IMR-90 (cell line): Measurements from ENCODE around the gene SPTLC2. TPM values are rescaled to one million over a fixed set of nuclear protein-coding genes. Genes with fewer than 3 reads are reported as not detected.

Experiments used
- ATAC-seq: fragments of 200-7000 bp; cut with Tn5 transposase; 2 replicates; pipeline ENCODE4 v1.9.1; 2020; ENCODE audit warnings: low read depth, mild to moderate bottlenecking, moderate library complexity
- BruUV-seq: library from RNA; stranded (reverse); fragments of 400-500 nt; replicated peaks from 2 replicates; lab custom pipeline; 2021; lab: Mats Ljungman, UMichigan
- CTCF ChIA-PET: fragments of 300-600 bp; formaldehyde crosslinking; extraction: SDS; loops from one replicate; lab custom pipeline; 2021; ENCODE audit warnings: antibody characterized with exemption; lab: Yijun Ruan, JAX
- POLR2A ChIA-PET: fragments of 300-600 bp; sonication (Branson Sonifier 250); formaldehyde crosslinking; loops from one replicate; lab custom pipeline; 2022; ENCODE audit warnings: antibody characterized with exemption; ENCODE audit not compliant: unreplicated experiment; lab: Charles Lee
- DNase-seq: peaks from one replicate; pipeline ENCODE4 v3.0.0; 2013
- H2AFZ ChIP-seq: replicated peaks from 2 replicates; pipeline ENCODE3; 2013; ENCODE audit warnings: low read length, mild to moderate bottlenecking; ENCODE audit not compliant: poor library complexity
- H2AK5ac ChIP-seq: 2 replicates; pipeline ENCODE4 v1.6.1; 2013; ENCODE audit warnings: low read depth, low read length, inconsistent platforms
- H2AK9ac ChIP-seq: replicated peaks from 2 replicates; pipeline ENCODE3; 2013; ENCODE audit warnings: mild to moderate bottlenecking, low read depth, low read length, moderate library complexity; ENCODE audit not compliant: poor library complexity
- H2BK120ac ChIP-seq: 2 replicates; pipeline ENCODE4 v1.6.1; 2013; ENCODE audit warnings: low read depth, low read length, inconsistent platforms
- H2BK15ac ChIP-seq: 3 replicates; pipeline ENCODE4 v1.6.1; 2013; ENCODE audit warnings: low read depth, low read length, inconsistent platforms
- H2BK20ac ChIP-seq: 2 replicates; pipeline ENCODE4 v1.6.1; 2013; ENCODE audit warnings: low read depth, mild to moderate bottlenecking, inconsistent platforms, low read length, moderate library complexity
- H2BK5ac ChIP-seq: 2 replicates; pipeline ENCODE4 v1.6.1; 2013; ENCODE audit warnings: mild to moderate bottlenecking, low read depth, low read length, inconsistent platforms; ENCODE audit not compliant: poor library complexity, severe bottlenecking
- H3K14ac ChIP-seq: replicated peaks from 2 replicates; pipeline ENCODE4 v1.6.1; 2013; ENCODE audit warnings: low read depth, low read length, inconsistent platforms
- H3K18ac ChIP-seq: 2 replicates; pipeline ENCODE4 v1.6.1; 2013; ENCODE audit warnings: low read depth, low read length, control low read depth
- H3K23ac ChIP-seq: 2 replicates; pipeline ENCODE4 v1.6.1; 2013; ENCODE audit warnings: low read depth, low read length, inconsistent platforms
- H3K27ac ChIP-seq: 2 replicates; pipeline ENCODE4 v1.5.1; 2013; ENCODE audit warnings: mild to moderate bottlenecking, control low read depth, low read length; ENCODE audit not compliant: insufficient read depth
- H3K27me3 ChIP-seq: 2 replicates; pipeline ENCODE4 v1.6.1; 2013; ENCODE audit warnings: low read length; ENCODE audit not compliant: control insufficient read depth, insufficient read depth
- H3K36me3 ChIP-seq: 2 replicates; pipeline ENCODE4 v1.6.1; 2013; ENCODE audit warnings: low read length, mixed read lengths; ENCODE audit not compliant: control insufficient read depth, insufficient read depth
- H3K4ac ChIP-seq: 2 replicates; pipeline ENCODE4 v1.6.1; 2013; ENCODE audit warnings: low read depth, low read length, inconsistent platforms
- H3K4me1 ChIP-seq: 2 replicates; pipeline ENCODE4 v1.6.1; 2013; ENCODE audit warnings: low read length, mixed read lengths; ENCODE audit not compliant: control insufficient read depth, insufficient read depth
- H3K4me2 ChIP-seq: 2 replicates; pipeline ENCODE4 v1.6.1; 2013; ENCODE audit warnings: low read depth, mild to moderate bottlenecking, control low read depth, low read length, moderate library complexity
- H3K4me3 ChIP-seq: 2 replicates; pipeline ENCODE4 v1.5.1; 2013; ENCODE audit warnings: low read depth, mild to moderate bottlenecking, control low read depth, low read length, moderate library complexity; ENCODE audit not compliant: insufficient read depth
- H3K56ac ChIP-seq: 2 replicates; pipeline ENCODE4 v1.6.1; 2013; ENCODE audit warnings: low read length, inconsistent platforms; ENCODE audit not compliant: insufficient read depth; ENCODE audit errors: extremely low read depth
- H3K79me1 ChIP-seq, 2 experiments: 2 replicates each; pipeline ENCODE4 v1.6.1; 2013; ENCODE audit warnings: low read length in 2 of 2, inconsistent platforms in 1 of 2, low read depth in 1 of 2
- H3K9ac ChIP-seq: 2 replicates; pipeline ENCODE4 v1.6.1; 2013; ENCODE audit warnings: low read depth, low read length, control low read depth
- H3K9me1 ChIP-seq: 2 replicates; pipeline ENCODE4 v1.6.1; 2013; ENCODE audit warnings: low read length, inconsistent platforms; ENCODE audit not compliant: insufficient read depth
- H3K9me3 ChIP-seq: 2 replicates; pipeline ENCODE4 v1.6.1; 2013; ENCODE audit warnings: low read length; ENCODE audit not compliant: control insufficient read depth, insufficient read depth
- H4K20me1 ChIP-seq: 2 replicates; pipeline ENCODE4 v1.6.1; 2013; ENCODE audit warnings: low read length, inconsistent platforms; ENCODE audit not compliant: insufficient read depth
- H4K5ac ChIP-seq: 2 replicates; pipeline ENCODE4 v1.6.1; 2013; ENCODE audit warnings: mild to moderate bottlenecking, low read depth, low read length, control low read depth
- H4K8ac ChIP-seq, 2 experiments: 2 replicates each; pipeline ENCODE4 v1.6.1; 2013; ENCODE audit warnings: low read depth in 2 of 2, low read length in 2 of 2, control low read depth in 1 of 2, inconsistent platforms in 1 of 2
- H4K91ac ChIP-seq: 2 replicates; pipeline ENCODE4 v1.6.1; 2013; ENCODE audit warnings: low read depth, low read length, inconsistent platforms; ENCODE audit not compliant: insufficient read depth
- MAZ ChIP-seq: IDR thresholded peaks from 2 replicates; pipeline ENCODE4 v1.6.1; 2012; ENCODE audit warnings: low read depth, mild to moderate bottlenecking, low read length, improper control_type of control experiment, moderate library complexity, borderline replicate concordance
- RAD21 ChIP-seq: IDR thresholded peaks from 2 replicates; pipeline ENCODE4 v1.6.1; 2012; ENCODE audit warnings: low read length, improper control_type of control experiment
- SMC3 ChIP-seq: fragments of 150-350 bp; IDR thresholded peaks from 2 replicates; pipeline ENCODE4 v1.6.1; 2016; ENCODE audit warnings: low read depth, mild to moderate bottlenecking, antibody characterized with exemption, low read length, moderate library complexity
- WGBS, 2 experiments: methylation state at CpG; one replicate each; pipeline versions ENCODE4 v1.1.5 to v1.1.7; 2013; ENCODE audit warnings: missing lambda C conversion rate in 2 of 2; ENCODE audit not compliant: insufficient read length in 1 of 2; ENCODE audit errors: extremely low coverage in 2 of 2; 5-methylcytosine and 5-hydroxymethylcytosine counted together
- dilution Hi-C: fragments of 300-500 bp; cut with HindIII; formaldehyde crosslinking; loops from one replicate; pipeline ENCODE4 v1.14.3; 2018; ENCODE audit warnings: low sequenced_read_pairs; ENCODE audit not compliant: unreplicated experiment
- in situ Hi-C: fragments of 300-500 bp; cut with MboI; formaldehyde crosslinking; loops from 3 replicates; pipeline ENCODE4 v1.14.3; 2019; ENCODE audit warnings: low sequenced_read_pairs, inconsistent platforms, mixed read lengths
- intact Hi-C: fragments of 100-400 bp; cut with micrococcal nuclease; formaldehyde crosslinking; loops from 2 replicates; pipeline ENCODE4 v1.10.0; 2022
- polyA plus RNA-seq, 3 experiments: library from polyadenylated mRNA; depleted of rRNA; stranded (reverse); fragments of >200 nt; gene quantifications; 2 replicates each; pipeline ENCODE4 v1.2.3, GENCODE V29; 2012; ENCODE audit warnings: low replicate concordance in 1 of 3
- total RNA-seq: library from RNA; depleted of rRNA; stranded (reverse); fragments of >200 nt; gene quantifications from 2 replicates; pipeline ENCODE4 v1.2.3, GENCODE V29; 2012

SPTLC2 gene
- total and polyA plus RNA-seq, 2 of the 4 experiments (the other 2 are of a cell fraction) = 22.6 to 68.3 TPM

GRCh38 chr14:77469067-77469505 is 147.4 kb downstream of the SPTLC2 start:
- POLR2A ChIA-PET = no interaction called here
- in situ Hi-C loops = loop anchor here (10.0 kb wide), 1 partner anchor 246 kb away; no protein-coding TSS in a partner anchor

More at GRCh38 chr14:77469067-77469505, 147.4 kb downstream of the SPTLC2 start:
- DNase-seq (no peak), ATAC-seq (no peak)
- peaks cover 27% of the 10 kb centered on the region for H3K36me3 ChIP-seq
- no peak overlapping the region for H3K9ac ChIP-seq
- no peak overlapping the region for H2BK5ac ChIP-seq
- no peak overlapping the region for H2BK15ac ChIP-seq
- TSS peak; percentile 60 for BruUV-seq
- H3K27ac ChIP-seq = no peak overlapping the region
- WGBS, 2 experiments = 60% methylated on average over 1 of the region's 14 CpGs; no CpG with 5 or more reads in 1 of the 2 experiments
- TF ChIP-seq SMC3 = no peak
- no peak for TF ChIP-seq RAD21
- TF ChIP-seq MAZ = no peak
- H3K56ac ChIP-seq = no peak overlapping the region
- no peak overlapping the region for H3K4me3 ChIP-seq
- no peaks in the 10 kb centered on the region for H4K20me1 ChIP-seq
- H3K4me2 ChIP-seq = no peak overlapping the region
- no peaks in the 10 kb centered on the region for H3K4me1 ChIP-seq
- H3K23ac ChIP-seq = no peak overlapping the region
- H2AFZ ChIP-seq = no peak overlapping the region
- H2BK120ac ChIP-seq = no peak overlapping the region
- H4K8ac ChIP-seq = no peak overlapping the region
- peaks cover 9% of the 10 kb centered on the region for H3K27me3 ChIP-seq
- no peak overlapping the region for H2AK9ac ChIP-seq
- no peak overlapping the region for H4K5ac ChIP-seq
- CTCF ChIA-PET = interaction anchor here (0.8 to 2.2 kb wide), 2 partner anchors 10 to 11 kb away, joined by 3 to 8 read pairs; no protein-coding TSS in a partner anchor
- no peaks in the 10 kb centered on the region for H3K9me3 ChIP-seq
- no peaks in the 10 kb centered on the region; the same call in 1 of the 2 replicates for H3K9me1 ChIP-seq
- H2AK5ac ChIP-seq = no peak overlapping the region
- no peak overlapping the region for H4K91ac ChIP-seq
- no peak overlapping the region for H3K4ac ChIP-seq
- H3K14ac ChIP-seq = no peak overlapping the region
- dilution Hi-C loops = no loop called here
- H3K18ac ChIP-seq = no peak overlapping the region
- intact Hi-C loops = no loop called here
- no peaks in the 10 kb centered on the region for H3K79me1 ChIP-seq
- no peak overlapping the region for H2BK20ac ChIP-seq
